Hematopoietic multipotent progenitor cell treated with erythropoietin and hydrocortisone succinate and interleukin-3 and kit ligand, for 4 days (in vitro differentiated cells): ENCODE results near the gene TBX19.

Experiments used
- DNase-seq: peaks from one replicate; pipeline ENCODE4 v3.0.0-alpha.2; 2015

Gene TBX19

GRCh38 chr1:168360151-168361021 is 79.7 kb downstream of the TBX19 start:
- peak; percentile 39 for DNase-seq

- no peak for DNase-seq
Observed at GRCh38 chr1:168361252-168361651, 80.6 kb downstream of the TBX19 start.

GRCh38 chr1:168362991-168363390 is 82.3 kb downstream of the TBX19 start:
- DNase-seq, result peak; percentile 87
